ENCODE measurements around the gene CDKN2B-AS1. TPM values are rescaled to one million over a fixed set of nuclear protein-coding genes. Genes with fewer than 3 reads are reported as not detected.

CDKN2B-AS1 gene
- total RNA-seq, 4 donors from 2014 or later = 0.42 to 3.9 (median 0.69) TPM; not detected in 1

DNA sequence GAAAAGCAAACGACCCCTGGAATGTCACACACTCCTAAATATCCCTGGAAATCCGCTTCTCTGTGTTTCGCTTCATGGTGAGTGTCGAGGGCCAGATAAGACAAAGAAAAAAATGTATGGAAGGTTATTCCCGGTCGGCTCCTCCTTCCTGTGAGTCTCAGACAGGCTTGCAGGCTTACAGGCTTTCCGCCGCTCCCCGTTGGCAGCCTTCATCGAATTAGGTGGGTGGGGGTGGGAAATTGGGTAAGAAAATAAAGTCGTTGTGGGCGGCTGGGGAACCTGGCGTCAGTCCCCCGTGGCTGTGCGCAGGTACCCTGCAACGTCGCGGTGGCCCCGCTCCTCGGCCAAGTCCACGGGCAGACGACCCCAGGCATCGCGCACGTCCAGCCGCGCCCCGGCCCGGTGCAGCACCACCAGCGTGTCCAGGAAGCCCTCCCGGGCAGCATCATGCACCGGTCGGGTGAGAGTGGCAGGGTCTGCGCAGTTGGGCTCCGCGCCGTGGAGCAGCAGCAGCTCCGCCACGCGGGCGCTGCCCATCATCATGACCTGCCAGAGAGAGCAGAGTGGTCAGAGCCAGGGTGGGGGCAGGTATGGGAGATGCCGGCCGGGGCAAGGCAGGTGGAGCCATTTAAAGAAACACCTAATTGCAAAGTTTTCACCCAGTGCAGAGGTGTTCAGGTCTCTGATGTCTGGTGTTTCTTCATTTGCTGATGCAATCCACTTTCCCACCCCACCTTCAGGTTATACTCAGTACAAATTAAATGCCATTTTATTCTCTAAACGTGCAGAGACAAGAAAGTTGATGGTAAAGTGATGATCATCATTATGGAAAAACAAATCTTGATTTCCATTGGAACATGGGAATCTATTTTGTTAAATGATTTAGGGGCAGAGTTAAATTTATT, 11.4 kb downstream of the CDKN2B-AS1 start:
- 23 to 41% methylated on average over 1 to 7 of the region's 44 CpGs for WGBS, 2 donors (ENCODE audit: low coverage in 1 of 2)
- Histone ChIP-seq H3K27ac (no peak overlapping the region), H3K9me3 (no peaks in the 10 kb centered on the region), H3K36me3 (peaks cover 0 to 10% of the 10 kb centered on the region in 2 donors), H3K27me3 (peaks cover 51% of the 10 kb centered on the region), H3K4me3 (no peak overlapping the region), H3K4me1 (peaks cover 3 to 17% (median 3%) of the 10 kb centered on the region in 3 donors)
- no peak for TF ChIP-seq EP300 (IDR thresholded peaks at IDR 0.05)
- no peak for TF ChIP-seq POLR2AphosphoS5 (IDR thresholded peaks at IDR 0.05)
- no peak for TF ChIP-seq POLR2A (IDR thresholded peaks at IDR 0.05)
- TF ChIP-seq, protein P1, sequence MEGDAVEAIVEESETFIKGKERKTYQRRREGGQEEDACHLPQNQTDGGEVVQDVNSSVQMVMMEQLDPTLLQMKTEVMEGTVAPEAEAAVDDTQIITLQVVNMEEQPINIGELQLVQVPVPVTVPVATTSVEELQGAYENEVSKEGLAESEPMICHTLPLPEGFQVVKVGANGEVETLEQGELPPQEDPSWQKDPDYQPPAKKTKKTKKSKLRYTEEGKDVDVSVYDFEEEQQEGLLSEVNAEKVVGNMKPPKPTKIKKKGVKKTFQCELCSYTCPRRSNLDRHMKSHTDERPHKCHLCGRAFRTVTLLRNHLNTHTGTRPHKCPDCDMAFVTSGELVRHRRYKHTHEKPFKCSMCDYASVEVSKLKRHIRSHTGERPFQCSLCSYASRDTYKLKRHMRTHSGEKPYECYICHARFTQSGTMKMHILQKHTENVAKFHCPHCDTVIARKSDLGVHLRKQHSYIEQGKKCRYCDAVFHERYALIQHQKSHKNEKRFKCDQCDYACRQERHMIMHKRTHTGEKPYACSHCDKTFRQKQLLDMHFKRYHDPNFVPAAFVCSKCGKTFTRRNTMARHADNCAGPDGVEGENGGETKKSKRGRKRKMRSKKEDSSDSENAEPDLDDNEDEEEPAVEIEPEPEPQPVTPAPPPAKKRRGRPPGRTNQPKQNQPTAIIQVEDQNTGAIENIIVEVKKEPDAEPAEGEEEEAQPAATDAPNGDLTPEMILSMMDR (IDR thresholded peaks at IDR 0.05) = no peak
- no peak for ATAC-seq

- peak overlapping the region; percentile 68 to 96 (median 91) for H3K27ac ChIP-seq
- peaks cover 0 to 10% of the 10 kb centered on the region in 2 donors for H3K36me3 ChIP-seq
- H3K27me3 ChIP-seq = peaks cover 39% of the 10 kb centered on the region
- peak overlapping the region; percentile 73 to 74 for H3K4me3 ChIP-seq
- H3K4me1 ChIP-seq = peaks cover 3 to 17% (median 3%) of the 10 kb centered on the region in 3 donors
- ATAC-seq = no peak
- TF ChIP-seq POLR2AphosphoS5 (IDR thresholded peaks at IDR 0.05) = no peak
- TF ChIP-seq, protein P1 (IDR thresholded peaks at IDR 0.05) = no peak
- TF ChIP-seq EP300 (IDR thresholded peaks at IDR 0.05) = no peak
- no peak for TF ChIP-seq POLR2A (IDR thresholded peaks at IDR 0.05)
- no peaks in the 10 kb centered on the region for H3K9me3 ChIP-seq
- WGBS, 2 donors (ENCODE audit: low coverage in 1 of 2) = 8 to 9% methylated on average over 2 to 5 of the region's 8 CpGs
These were observed 13.8 kb downstream of the CDKN2B-AS1 start for GRCh38 chr9:22008384-22008716.

GRCh38 chr9:22008717-22009505, 14.3 kb downstream of the CDKN2B-AS1 start, which contains the start of gene CDKN2B:
Gene CDKN2B (minus strand): TSS chr9:22009305. CDS start chr9:22008953, 352 bp downstream.
- WGBS, 2 donors (ENCODE audit: low coverage in 1 of 2) = 1% methylated on average over 14 of the region's 86 CpGs; no CpG with 5 or more reads in 1 of the 2 donors
- H3K4me1 ChIP-seq = peaks cover 3 to 17% (median 3%) of the 10 kb centered on the region in 3 donors
- H3K4me3 ChIP-seq = peak within 1 kb of the TSS; percentile 73 to 74
- peaks cover 0 to 10% of the 10 kb centered on the region in 2 donors for H3K36me3 ChIP-seq
- TF ChIP-seq POLR2AphosphoS5 (IDR thresholded peaks at IDR 0.05) = peak; percentile 71
- peak; percentile 64 to 66 for TF ChIP-seq POLR2A (IDR thresholded peaks at IDR 0.05)
- no peak for TF ChIP-seq EP300 (IDR thresholded peaks at IDR 0.05)
- TF ChIP-seq, protein P1 (IDR thresholded peaks at IDR 0.05) = peak; percentile 74 to 95 (median 88)
- H3K27ac ChIP-seq = peak within 1 kb of the TSS; percentile 68 to 96 (median 91)
- H3K9me3 ChIP-seq = no peaks in the 10 kb centered on the region
- peaks cover 35% of the 10 kb centered on the region for H3K27me3 ChIP-seq
- peak; percentile 98 for ATAC-seq

DNA sequence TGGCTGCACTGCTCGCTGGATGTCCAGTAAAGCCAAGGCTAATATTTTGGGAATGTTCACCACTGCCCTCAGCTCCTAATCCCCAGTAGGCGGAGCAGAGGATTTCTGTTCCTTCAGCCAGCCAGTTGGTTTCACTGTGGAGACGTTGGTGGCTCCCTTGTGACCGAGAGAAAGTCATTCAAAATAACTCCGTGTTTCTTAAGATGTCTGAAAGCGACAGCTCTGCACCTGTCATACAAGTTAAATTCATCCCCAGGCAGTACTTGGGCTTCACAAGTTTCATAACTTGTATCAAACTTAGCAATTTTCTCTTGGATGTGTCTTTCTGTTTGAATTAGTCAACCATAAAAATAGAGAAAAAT, 14.9 kb downstream of the CDKN2B-AS1 start:
- Histone ChIP-seq H3K27ac (peak overlapping the region in 3 of 4 donors; percentile 89 to 96 (median 93)), H3K36me3 (peaks cover 0 to 10% of the 10 kb centered on the region in 2 donors), H3K27me3 (peaks cover 29% of the 10 kb centered on the region), H3K4me1 (peaks cover 3 to 17% (median 3%) of the 10 kb centered on the region in 3 donors), H3K9me3 (no peaks in the 10 kb centered on the region), H3K4me3 (peak overlapping the region; percentile 73 to 74)
- no peak for ATAC-seq
- 11 to 13% methylated on average over 3 to 4 of the region's 6 CpGs for WGBS, 2 donors (ENCODE audit: low coverage in 1 of 2)
- TF ChIP-seq, protein P1 (IDR thresholded peaks at IDR 0.05) = peak in 3 of 4 experiments; percentile 39 to 44 (median 42)
- no peak for TF ChIP-seq POLR2AphosphoS5 (IDR thresholded peaks at IDR 0.05)
